AG04450 (cell line): ENCODE measurements around the gene GRIA3. TPM values are rescaled to one million over a fixed set of nuclear protein-coding genes. Genes with fewer than 3 reads are reported as not detected.

Experiments
- CTCF ChIA-PET: fragments of 300-600, 350-600 bp; formaldehyde crosslinking; extraction: SDS; loops from one replicate; lab custom pipeline; 2022; ENCODE audit warnings: antibody characterized with exemption, inconsistent platforms; lab: Charles Lee
- POLR2A ChIA-PET: fragments of 350-600 bp; formaldehyde crosslinking; extraction: SDS; loops from one replicate; lab custom pipeline; 2021; ENCODE audit warnings: antibody characterized with exemption, inconsistent platforms; lab: Yijun Ruan, JAX
- DNase-seq: peaks from one replicate; pipeline ENCODE4 v3.0.0-alpha.2; 2011; ENCODE audit warnings: low read depth, low spot score
- H3K27ac ChIP-seq: one replicate; pipeline ENCODE4 v1.5.1; 2012; ENCODE audit warnings: low read depth, low read length, control low read depth
- H3K27me3 ChIP-seq: one replicate; pipeline ENCODE4 v1.6.0; 2012; ENCODE audit warnings: low read length; ENCODE audit not compliant: control insufficient read depth, insufficient read depth
- H3K4me3 ChIP-seq: 2 replicates; pipeline ENCODE4 v1.5.1; 2011; ENCODE audit warnings: mild to moderate bottlenecking, low read depth, low read length, control low read depth
- H3K9me3 ChIP-seq: 2 replicates; pipeline ENCODE4 v1.5.1; 2012; ENCODE audit warnings: low read length; ENCODE audit not compliant: control insufficient read depth, insufficient read depth
- polyA plus RNA-seq: library from polyadenylated mRNA; depleted of rRNA; stranded (reverse); fragments of >200 nt; gene quantifications from 2 replicates; pipeline ENCODE4 v1.2.3, GENCODE V29; 2011
- TF ChIP-seq, protein P1 (sequence below): IDR thresholded peaks from 2 replicates; pipeline ENCODE4 v1.5.1; 2011; ENCODE audit warnings: low read depth, low read length, control low read depth, inconsistent platforms

Gene GRIA3
- polyA plus RNA-seq, 1 experiment, result 0.06 TPM

DNA sequence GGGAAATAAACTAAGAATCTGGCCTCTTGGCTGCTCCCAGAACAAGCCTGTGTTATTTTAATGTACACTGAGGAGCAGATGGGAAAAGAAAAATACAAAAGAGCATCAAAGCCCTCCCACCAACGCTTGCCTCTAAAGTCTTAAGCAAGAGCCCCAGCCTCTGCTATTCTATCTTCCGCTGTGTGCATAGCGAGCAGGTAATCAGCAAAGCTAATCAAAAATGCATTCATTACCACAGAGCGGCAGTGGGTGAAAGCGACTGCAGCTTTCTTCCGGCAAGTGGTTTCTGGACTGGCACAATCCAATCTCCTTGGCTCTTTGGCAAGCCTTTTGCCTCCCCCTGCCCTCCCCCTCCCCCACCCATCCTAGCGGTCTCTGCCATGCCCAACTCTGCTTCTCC, 13.5 kb upstream of the GRIA3 start:
- Histone ChIP-seq H3K4me3 (no peak overlapping the region), H3K27me3 (no peaks in the 10 kb centered on the region), H3K9me3 (no peaks in the 10 kb centered on the region), H3K27ac (no peak overlapping the region)
- CTCF ChIA-PET, result no interaction called here
- POLR2A ChIA-PET, result no interaction called here
- TF ChIP-seq, protein P1, sequence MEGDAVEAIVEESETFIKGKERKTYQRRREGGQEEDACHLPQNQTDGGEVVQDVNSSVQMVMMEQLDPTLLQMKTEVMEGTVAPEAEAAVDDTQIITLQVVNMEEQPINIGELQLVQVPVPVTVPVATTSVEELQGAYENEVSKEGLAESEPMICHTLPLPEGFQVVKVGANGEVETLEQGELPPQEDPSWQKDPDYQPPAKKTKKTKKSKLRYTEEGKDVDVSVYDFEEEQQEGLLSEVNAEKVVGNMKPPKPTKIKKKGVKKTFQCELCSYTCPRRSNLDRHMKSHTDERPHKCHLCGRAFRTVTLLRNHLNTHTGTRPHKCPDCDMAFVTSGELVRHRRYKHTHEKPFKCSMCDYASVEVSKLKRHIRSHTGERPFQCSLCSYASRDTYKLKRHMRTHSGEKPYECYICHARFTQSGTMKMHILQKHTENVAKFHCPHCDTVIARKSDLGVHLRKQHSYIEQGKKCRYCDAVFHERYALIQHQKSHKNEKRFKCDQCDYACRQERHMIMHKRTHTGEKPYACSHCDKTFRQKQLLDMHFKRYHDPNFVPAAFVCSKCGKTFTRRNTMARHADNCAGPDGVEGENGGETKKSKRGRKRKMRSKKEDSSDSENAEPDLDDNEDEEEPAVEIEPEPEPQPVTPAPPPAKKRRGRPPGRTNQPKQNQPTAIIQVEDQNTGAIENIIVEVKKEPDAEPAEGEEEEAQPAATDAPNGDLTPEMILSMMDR, result no peak
- no peak for DNase-seq

DNA sequence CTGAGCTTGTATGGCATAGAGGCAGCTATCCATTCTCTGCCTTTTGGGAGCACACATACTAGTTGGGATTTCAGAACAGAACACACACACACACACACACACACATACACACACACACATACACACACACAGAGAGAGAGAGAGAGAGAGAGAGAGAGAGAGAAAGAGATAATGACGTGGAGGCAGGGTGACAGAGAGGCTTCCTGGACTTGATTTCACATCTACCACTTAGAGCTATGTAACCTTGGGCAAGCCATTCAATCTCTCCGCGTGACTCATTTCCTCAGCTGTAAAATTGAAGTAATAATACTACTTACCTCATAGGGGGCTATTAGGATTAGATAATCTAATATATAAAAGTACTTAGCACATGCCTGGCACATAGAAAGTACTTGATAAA, 12.3 kb upstream of the GRIA3 start:
- CTCF ChIA-PET, result no interaction called here
- H3K4me3 ChIP-seq, result no peak overlapping the region
- H3K27ac ChIP-seq, result no peak overlapping the region
- H3K27me3 ChIP-seq, result no peaks in the 10 kb centered on the region
- H3K9me3 ChIP-seq, result no peaks in the 10 kb centered on the region
- TF ChIP-seq, protein P1, result no peak
- POLR2A ChIA-PET, result no interaction called here
- DNase-seq, result no peak

DNA sequence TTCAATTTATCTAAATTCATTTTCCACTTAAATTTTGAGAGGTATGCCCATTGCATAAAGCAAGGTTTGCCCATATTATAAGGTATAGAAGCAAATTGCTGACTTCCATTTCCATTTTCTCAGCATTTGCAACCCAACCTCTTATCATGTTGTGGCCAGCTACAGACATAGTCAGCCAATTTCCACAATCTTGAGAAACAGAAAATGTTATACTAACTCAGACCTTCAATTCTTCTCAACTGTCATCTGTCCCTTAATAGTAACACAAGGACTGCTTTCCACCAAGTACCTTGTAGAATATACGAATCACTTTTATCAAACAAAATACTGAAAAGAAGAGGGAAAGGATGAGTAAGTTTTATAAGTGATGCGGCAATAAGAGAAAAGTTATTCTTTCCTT, 11.2 kb upstream of the GRIA3 start:
- DNase-seq, result no peak
- Histone ChIP-seq H3K27ac (no peak overlapping the region), H3K9me3 (no peaks in the 10 kb centered on the region), H3K4me3 (no peak overlapping the region), H3K27me3 (no peaks in the 10 kb centered on the region)
- CTCF ChIA-PET, result no interaction called here
- TF ChIP-seq, protein P1, result no peak
- POLR2A ChIA-PET, result interaction anchor here (0.6 kb wide), 1 partner anchor 279 kb away, joined by 3 read pairs; no protein-coding TSS in a partner anchor

DNA sequence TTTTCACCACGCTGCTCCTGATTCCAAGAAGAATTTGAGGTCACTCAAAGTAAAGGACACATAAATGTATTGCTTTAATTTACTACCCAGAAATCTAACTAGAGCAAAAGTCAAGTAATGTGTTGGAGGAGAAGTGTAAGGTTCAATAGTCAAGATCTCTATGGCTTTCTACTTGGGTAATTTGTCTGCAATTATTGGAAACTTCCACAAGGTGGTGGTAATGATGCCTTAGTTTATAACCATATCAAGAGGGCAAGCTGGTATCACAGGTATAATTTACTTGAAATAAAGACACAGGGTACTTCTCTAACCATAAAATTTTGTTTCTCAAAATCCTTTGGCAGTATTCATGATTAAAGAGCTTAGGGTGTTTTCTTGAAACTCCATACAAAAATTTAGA, 10.2 kb upstream of the GRIA3 start:
- H3K9me3 ChIP-seq, result no peaks in the 10 kb centered on the region
- CTCF ChIA-PET, result interaction anchor here (0.7 kb wide), 1 partner anchor 34 kb away, joined by 3 read pairs; no protein-coding TSS in a partner anchor
- H3K27ac ChIP-seq, result no peak overlapping the region
- TF ChIP-seq, protein P1, result no peak
- H3K27me3 ChIP-seq, result no peaks in the 10 kb centered on the region
- no peak overlapping the region for H3K4me3 ChIP-seq
- POLR2A ChIA-PET, result no interaction called here
- no peak for DNase-seq

DNA sequence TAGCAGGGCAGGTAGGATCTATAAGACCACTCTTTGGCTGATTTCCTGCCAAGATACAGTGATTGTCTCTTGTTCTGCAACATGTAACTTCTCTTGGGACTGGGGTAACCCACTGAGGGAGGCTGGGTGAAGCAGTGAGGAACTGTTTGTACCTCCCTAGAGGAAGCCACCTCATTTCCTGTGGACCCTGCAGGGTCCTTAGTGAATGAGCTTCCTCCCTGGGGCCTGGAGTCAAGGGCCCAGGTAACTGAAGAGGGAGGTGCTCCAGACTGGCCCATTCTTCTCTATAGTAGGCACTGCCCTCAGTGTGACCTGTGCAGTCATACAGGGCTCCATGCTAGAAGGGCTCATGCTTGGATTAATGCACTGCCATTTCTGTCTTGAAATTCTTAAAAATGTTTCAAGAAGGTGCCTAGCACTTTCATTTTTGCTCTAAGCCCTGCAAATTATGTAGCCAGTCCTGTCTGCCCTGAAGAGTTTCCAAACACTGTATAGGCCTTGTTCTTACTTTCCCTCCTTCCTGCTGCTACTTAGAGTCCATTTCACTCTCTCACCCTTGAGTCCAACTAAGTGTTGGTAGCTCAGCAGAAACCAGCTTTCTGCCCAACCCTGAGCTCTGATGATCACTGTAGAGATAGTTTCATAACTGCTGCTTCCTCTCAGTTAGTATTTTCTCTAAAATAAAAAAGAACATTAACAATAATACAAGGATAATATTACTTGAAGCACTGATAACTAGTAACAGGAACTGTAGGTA, 8.5 kb upstream of the GRIA3 start:
- no peaks in the 10 kb centered on the region for H3K27me3 ChIP-seq
- TF ChIP-seq, protein P1, result no peak
- no peak for DNase-seq
- ChIA-PET CTCF (no interaction called here), POLR2A (no interaction called here)
- no peak overlapping the region for H3K4me3 ChIP-seq
- no peaks in the 10 kb centered on the region for H3K9me3 ChIP-seq
- H3K27ac ChIP-seq, result no peak overlapping the region
